ENCODE results near the gene LCN12.

- TF ChIP-seq POLR2AphosphoS5 (IDR thresholded peaks at IDR 0.05), result no peak
- TF ChIP-seq, protein P1, sequence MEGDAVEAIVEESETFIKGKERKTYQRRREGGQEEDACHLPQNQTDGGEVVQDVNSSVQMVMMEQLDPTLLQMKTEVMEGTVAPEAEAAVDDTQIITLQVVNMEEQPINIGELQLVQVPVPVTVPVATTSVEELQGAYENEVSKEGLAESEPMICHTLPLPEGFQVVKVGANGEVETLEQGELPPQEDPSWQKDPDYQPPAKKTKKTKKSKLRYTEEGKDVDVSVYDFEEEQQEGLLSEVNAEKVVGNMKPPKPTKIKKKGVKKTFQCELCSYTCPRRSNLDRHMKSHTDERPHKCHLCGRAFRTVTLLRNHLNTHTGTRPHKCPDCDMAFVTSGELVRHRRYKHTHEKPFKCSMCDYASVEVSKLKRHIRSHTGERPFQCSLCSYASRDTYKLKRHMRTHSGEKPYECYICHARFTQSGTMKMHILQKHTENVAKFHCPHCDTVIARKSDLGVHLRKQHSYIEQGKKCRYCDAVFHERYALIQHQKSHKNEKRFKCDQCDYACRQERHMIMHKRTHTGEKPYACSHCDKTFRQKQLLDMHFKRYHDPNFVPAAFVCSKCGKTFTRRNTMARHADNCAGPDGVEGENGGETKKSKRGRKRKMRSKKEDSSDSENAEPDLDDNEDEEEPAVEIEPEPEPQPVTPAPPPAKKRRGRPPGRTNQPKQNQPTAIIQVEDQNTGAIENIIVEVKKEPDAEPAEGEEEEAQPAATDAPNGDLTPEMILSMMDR (IDR thresholded peaks at IDR 0.05), result no peak
Measured at GRCh38 chr9:136964833-136965422, 12.9 kb downstream of the LCN12 start.
